ENCODE measurements around the gene ERF.

ERF gene

DNA sequence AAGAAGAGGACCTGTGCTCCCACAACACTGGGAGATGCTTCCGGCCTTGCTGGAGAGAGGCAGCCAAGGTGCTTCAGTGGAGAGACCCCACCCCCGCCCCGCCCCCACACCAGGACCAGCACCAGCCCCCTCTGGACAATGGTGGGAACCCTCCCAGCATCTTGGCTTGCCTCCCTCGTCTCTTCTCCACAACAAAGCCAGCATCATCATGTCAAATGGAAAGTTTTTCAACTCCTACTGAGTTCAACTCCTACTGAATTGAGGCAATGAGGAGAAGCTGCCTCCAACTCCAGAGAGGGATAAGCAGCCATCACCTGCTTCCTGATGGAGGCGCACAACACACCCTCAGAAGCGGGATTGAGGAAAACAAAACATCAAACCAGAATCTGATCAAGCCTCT, 50.3 kb downstream of the ERF start:
- Mint-ChIP-seq H3K27me3 (no peaks in the 10 kb centered on the region), H3K4me3 (no peak overlapping the region), H3K9me3 (no peaks in the 10 kb centered on the region), H3K4me1 (peaks cover 94% of the 10 kb centered on the region), H3K27ac (peak overlapping the region; percentile 86), H3K36me3 (peaks cover 20% of the 10 kb centered on the region)

DNA sequence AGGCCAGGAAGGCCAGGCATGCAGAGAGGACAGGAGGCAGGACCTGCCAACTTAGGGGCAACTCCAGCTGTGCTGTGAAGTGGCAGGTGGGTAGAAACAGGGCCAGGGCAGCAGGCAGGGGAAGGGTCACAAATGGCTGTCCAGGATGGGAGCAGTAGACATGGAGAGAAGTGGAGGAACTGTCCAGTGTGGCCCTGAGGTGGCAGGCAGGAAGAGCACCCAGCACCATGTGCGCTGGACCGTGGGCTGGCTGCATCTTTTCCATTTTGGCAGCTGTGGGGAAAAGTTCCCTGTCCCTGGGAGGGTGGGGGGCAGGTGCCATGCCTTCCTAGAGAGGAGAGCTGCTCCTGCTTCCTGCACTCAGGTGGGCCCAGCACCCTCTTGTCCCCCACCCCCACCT, 51.2 kb downstream of the ERF start:
- Mint-ChIP-seq H3K27ac (peak overlapping the region; percentile 94), H3K4me1 (peaks cover 93% of the 10 kb centered on the region), H3K36me3 (peaks cover 21% of the 10 kb centered on the region), H3K4me3 (no peak overlapping the region), H3K9me3 (no peaks in the 10 kb centered on the region), H3K27me3 (no peaks in the 10 kb centered on the region)

DNA sequence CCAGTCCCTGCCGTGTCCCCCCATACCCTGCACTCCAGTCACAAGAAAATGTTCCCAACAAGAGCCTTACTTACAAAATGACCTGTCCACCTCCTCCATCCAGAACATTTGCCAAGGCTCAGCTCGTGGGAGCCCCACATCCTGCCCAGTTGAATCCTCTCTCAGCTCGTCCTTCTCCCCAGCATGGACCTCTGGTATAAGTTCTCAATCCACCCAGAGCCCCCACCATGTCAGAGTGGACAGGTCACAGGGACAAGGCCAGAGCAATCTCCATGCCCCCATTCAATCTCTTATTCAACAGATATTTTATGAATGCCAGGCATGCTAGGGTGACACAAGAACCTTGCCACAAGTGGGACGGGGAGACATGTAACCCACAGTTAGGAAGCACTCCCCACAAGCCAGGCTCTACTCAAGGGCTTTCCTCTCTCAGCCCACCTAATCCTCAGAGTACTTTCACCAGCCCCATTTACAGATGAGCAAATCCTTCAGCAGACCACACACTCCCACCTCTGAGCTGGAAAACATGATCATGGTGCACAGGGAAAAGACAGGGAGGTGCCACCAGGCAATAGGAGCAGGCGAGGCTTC, 52.5 kb downstream of the ERF start:
- peak overlapping the region; percentile 94 for H3K27ac Mint-ChIP-seq
- peak overlapping the region; percentile 62 for H3K4me3 Mint-ChIP-seq
- peaks cover 87% of the 10 kb centered on the region for H3K4me1 Mint-ChIP-seq
- H3K9me3 Mint-ChIP-seq, result no peaks in the 10 kb centered on the region
- H3K27me3 Mint-ChIP-seq, result no peaks in the 10 kb centered on the region
- peaks cover 24% of the 10 kb centered on the region for H3K36me3 Mint-ChIP-seq

DNA sequence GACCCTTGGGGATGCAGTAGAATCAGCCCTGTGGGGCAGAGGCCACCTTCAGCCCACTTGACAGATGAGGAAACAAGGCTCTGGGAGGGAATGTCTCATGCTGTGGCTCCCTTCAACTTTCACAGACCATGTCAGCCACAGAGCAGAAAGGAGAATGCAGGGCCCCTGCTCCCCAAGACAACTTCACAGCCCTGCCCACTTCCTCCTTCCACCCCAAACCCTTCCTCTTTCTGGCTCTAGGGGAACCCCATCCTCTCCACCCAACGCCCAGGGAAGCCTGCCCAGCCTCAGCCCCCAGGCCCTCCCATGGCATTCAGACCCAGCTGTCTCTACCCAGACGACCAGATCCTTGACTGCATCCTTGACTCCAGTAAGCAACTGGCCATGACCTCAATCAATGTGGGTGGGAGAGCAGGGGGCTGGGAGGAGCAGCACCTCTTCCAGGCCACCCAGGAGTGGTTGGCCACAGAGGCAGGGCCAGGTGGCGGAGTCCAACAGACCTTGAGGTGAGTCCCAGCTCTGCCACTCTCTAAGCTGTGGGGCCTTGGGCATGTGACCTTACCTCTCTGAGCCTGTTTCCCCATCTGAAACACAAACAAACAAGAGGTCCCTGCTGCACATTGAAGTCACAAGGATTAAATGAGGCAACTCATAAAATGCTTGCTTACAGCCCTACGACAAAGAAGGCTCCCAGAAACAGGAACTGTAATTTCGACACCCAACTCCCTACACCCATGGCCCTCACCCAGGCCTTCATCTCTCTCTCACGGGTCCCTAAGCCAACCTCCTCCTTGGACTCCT, 53.2 kb downstream of the ERF start:
- H3K27ac Mint-ChIP-seq, result peak overlapping the region; percentile 94
- peaks cover 87% of the 10 kb centered on the region for H3K4me1 Mint-ChIP-seq
- peak overlapping the region; percentile 62 for H3K4me3 Mint-ChIP-seq
- H3K9me3 Mint-ChIP-seq, result no peaks in the 10 kb centered on the region
- H3K27me3 Mint-ChIP-seq, result no peaks in the 10 kb centered on the region
- H3K36me3 Mint-ChIP-seq, result peaks cover 24% of the 10 kb centered on the region

DNA sequence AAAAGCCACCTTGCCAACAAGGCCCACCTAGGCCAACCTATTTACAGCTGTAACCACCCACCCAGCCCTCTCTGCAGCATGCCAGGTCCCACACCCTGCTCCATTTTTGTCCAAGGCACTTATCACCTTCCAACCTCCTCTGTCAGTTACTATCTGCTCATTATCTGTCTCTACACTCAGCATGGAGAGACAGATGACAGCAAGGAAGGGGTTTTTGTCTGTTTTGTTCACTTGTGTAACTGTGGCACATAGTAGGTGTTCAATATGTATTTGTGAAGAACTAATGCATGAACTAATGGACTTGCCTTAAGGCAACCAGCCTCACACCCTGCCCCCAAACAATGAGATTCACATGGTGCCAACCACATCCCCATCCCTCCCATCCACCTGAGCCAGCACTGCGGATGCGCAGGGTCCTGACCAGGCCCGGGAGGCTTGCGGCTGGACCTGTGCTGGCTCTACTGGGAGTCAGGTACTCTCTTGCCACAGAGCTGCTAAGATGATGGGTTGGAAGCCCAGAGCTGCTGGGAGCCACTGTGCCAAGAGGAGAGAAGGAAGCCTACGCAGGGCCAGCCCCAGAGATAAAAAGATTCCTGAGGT, 54.7 kb downstream of the ERF start:
- peak overlapping the region; percentile 74 for H3K27ac Mint-ChIP-seq
- H3K36me3 Mint-ChIP-seq, result peaks cover 23% of the 10 kb centered on the region
- no peaks in the 10 kb centered on the region for H3K27me3 Mint-ChIP-seq
- H3K4me3 Mint-ChIP-seq, result peak overlapping the region; percentile 82
- H3K9me3 Mint-ChIP-seq, result no peaks in the 10 kb centered on the region
- H3K4me1 Mint-ChIP-seq, result peaks cover 85% of the 10 kb centered on the region

DNA sequence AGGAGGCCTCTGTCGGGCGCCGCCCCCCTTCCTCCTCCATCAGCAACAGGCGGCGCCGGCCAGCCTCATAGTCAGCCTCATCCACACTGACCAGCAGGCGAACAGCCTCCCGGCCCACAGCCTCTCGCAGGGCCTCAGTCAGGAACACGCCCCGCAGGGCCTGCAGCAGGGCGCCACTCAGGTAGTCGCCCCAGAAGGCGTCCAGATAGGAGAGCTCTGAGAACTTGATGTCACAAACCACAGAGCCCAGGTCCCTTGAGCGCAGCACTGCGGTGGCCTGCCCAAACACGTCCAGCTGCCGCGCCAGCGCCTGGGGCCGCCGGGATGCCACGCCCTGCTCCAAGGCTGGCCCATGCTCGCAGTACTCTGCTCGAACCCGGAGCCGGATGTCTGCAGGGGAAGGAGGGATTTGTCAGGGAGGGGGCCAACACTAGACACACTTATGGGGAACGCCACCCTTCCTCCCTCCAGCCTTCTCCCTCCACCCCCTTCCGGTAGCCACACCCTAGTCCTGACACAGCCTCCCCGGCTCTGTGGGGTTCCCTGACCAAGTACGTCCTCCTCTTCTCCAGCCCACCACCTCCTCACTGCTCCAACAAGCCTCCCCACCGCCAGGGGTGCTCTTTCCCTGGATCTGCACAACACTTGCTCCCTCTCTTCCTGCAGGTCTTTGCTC, 55.4 kb downstream of the ERF start:
- H3K4me3 Mint-ChIP-seq, result peak overlapping the region; percentile 82
- H3K27me3 Mint-ChIP-seq, result no peaks in the 10 kb centered on the region
- H3K36me3 Mint-ChIP-seq, result peaks cover 19% of the 10 kb centered on the region

DNA sequence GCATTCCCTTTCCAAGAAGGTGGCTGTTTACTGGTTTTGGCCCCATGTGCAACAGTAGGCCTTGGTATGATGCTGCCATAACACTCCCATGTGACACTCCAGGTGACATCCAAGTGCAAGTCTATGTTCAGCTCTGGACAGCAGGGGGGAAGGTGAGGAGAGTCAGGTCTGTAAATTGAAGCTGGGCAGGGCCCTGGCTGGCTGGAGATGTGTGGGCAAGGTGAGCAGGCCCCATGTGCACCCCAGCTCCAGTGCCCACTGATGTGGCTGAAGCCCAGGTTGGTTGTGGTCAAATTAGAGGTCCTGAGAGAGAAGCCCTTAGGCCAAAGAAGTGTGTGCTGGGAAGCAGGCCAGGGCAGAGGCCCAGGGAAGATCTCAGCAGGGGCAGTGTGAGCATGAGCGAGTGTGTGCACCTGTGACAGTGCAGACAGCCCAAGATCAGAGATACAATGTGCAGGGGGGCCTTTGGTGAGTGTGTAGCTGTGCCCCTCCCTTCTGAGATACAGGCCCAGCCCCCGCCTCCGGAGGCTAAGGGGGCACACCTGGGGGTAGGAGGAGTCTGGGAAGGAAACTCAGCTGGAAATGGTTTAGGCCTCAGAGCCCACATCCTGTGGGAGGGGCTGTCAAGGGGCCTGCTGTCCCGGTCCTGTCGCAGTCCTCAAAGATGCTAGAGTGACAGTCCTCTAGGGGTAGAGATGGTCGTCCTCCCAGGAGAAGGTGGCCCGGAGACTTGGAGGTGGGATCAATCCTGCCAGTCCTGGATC, 56.1 kb downstream of the ERF start:
- Mint-ChIP-seq H3K4me1 (peaks cover 77% of the 10 kb centered on the region), H3K27me3 (no peaks in the 10 kb centered on the region), H3K27ac (peak overlapping the region; percentile 71), H3K4me3 (peak overlapping the region; percentile 82), H3K36me3 (peaks cover 19% of the 10 kb centered on the region), H3K9me3 (no peaks in the 10 kb centered on the region)

More for the DNA sequence above, 55.4 kb downstream of the ERF start:
- Mint-ChIP-seq H3K4me1 (peaks cover 79% of the 10 kb centered on the region), H3K9me3 (no peaks in the 10 kb centered on the region), H3K27ac (peak overlapping the region; percentile 74)

Data from activated naive CD4-positive, alpha-beta T cell treated with anti-CD3 and anti-CD28 coated beads, Interleukin-2, amount 50 U/mL, for 24 hours (primary cell).